Neural cell (in vitro differentiated cells): ENCODE data around the gene UVRAG. TPM values are rescaled to one million over a fixed set of nuclear protein-coding genes. Genes with fewer than 3 reads are reported as not detected.

Source experiments
- H2AFZ ChIP-seq: fragments of 200-600, 300-800 bp; sonication (generic), shearing (Covaris generic); 2 replicates; pipeline ENCODE4 v1.6.0; 2014; ENCODE audit warnings: low read depth, mild to moderate bottlenecking, antibody characterized with exemption, low read length, moderate library complexity
- H3F3A ChIP-seq: fragments of 200-600 bp; shearing (Covaris generic); 2 replicates; pipeline ENCODE4 v1.6.1; 2016; ENCODE audit warnings: mild to moderate bottlenecking, moderate library complexity, mixed read lengths, antibody characterized with exemption, low read length; ENCODE audit not compliant: insufficient read depth, poor library complexity, severe bottlenecking
- H3K27ac ChIP-seq: fragments of 200-600, 300-800 bp; sonication (generic), shearing (Covaris generic); 2 replicates; pipeline ENCODE4 v1.5.1; 2014; ENCODE audit warnings: mild to moderate bottlenecking, low read length, moderate library complexity
- H3K27me3 ChIP-seq: fragments of 300-800, 200-600 bp; sonication (generic), shearing (Covaris generic); 2 replicates; pipeline ENCODE4 v1.6.0; 2014; ENCODE audit warnings: mild to moderate bottlenecking, low read depth, low read length, moderate library complexity; ENCODE audit not compliant: insufficient read depth
- H3K36me3 ChIP-seq: fragments of 300-800, 200-600 bp; sonication (generic), shearing (Covaris generic); 2 replicates; pipeline ENCODE4 v1.5.1; 2014; ENCODE audit warnings: mild to moderate bottlenecking, antibody characterized with exemption, low read length, moderate library complexity; ENCODE audit not compliant: insufficient read depth
- H3K4me2 ChIP-seq: fragments of 300-800, 200-600 bp; sonication (generic), shearing (Covaris generic); 2 replicates; pipeline ENCODE4 v1.6.0; 2014; ENCODE audit warnings: mild to moderate bottlenecking, low read length
- H3K4me3 ChIP-seq: fragments of 300-800, 200-600 bp; sonication (generic), shearing (Covaris generic); 2 replicates; pipeline ENCODE4 v1.5.1; 2014; ENCODE audit warnings: mild to moderate bottlenecking, low read length, moderate library complexity
- H3K79me2 ChIP-seq: fragments of 200-600 bp; shearing (Covaris generic); replicated peaks from 2 replicates; pipeline ENCODE4 v1.6.0; 2014; ENCODE audit warnings: mild to moderate bottlenecking, low read length, moderate library complexity; ENCODE audit not compliant: insufficient read depth
- H3K9ac ChIP-seq: fragments of 300-800, 200-600 bp; sonication (generic), shearing (Covaris generic); 2 replicates; pipeline ENCODE4 v1.6.1; 2016; ENCODE audit warnings: mild to moderate bottlenecking, low read length, mixed read lengths
- H3K9me2 ChIP-seq: fragments of 200-600 bp; shearing (Covaris generic); 2 replicates; pipeline ENCODE4 v1.6.1; 2016; ENCODE audit warnings: mild to moderate bottlenecking, low read length, mixed read lengths; ENCODE audit not compliant: insufficient read depth
- H3K9me3 ChIP-seq: fragments of 200-600, 300-800 bp; sonication (generic), shearing (Covaris generic); 2 replicates; pipeline ENCODE4 v1.6.1; 2016; ENCODE audit warnings: mild to moderate bottlenecking, mixed run types, low read length, moderate library complexity, mixed read lengths
- H4K20me1 ChIP-seq: fragments of 200-600 bp; shearing (Covaris generic); 2 replicates; pipeline ENCODE4 v1.6.1; 2016; ENCODE audit warnings: mild to moderate bottlenecking, mixed run types; ENCODE audit not compliant: insufficient read depth
- EP300 ChIP-seq: fragments of 450-650 bp; conservative IDR thresholded peaks from 2 replicates; pipeline ENCODE4 v1.6.1; 2014; ENCODE audit warnings: antibody characterized with exemption, mild to moderate bottlenecking, moderate library complexity; ENCODE audit not compliant: poor library complexity, severe bottlenecking
- EZH2 ChIP-seq: fragments of 200-600, 300-800 bp; shearing (Covaris generic), sonication (generic); IDR thresholded peaks from 2 replicates; pipeline ENCODE4 v1.6.1; 2014; ENCODE audit warnings: antibody characterized with exemption, low read length, borderline replicate concordance, mild to moderate bottlenecking; ENCODE audit not compliant: insufficient read depth, poor library complexity, severe bottlenecking
- MXI1 ChIP-seq: fragments of 450-650 bp; conservative IDR thresholded peaks from 2 replicates; pipeline ENCODE4 v1.6.1; 2014; ENCODE audit warnings: antibody characterized with exemption, mild to moderate bottlenecking; ENCODE audit not compliant: poor library complexity, severe bottlenecking
- POLR2AphosphoS5 ChIP-seq: IDR thresholded peaks from 2 replicates; pipeline ENCODE4 v1.6.1; 2012
- RAD21 ChIP-seq: fragments of 450-650 bp; conservative IDR thresholded peaks from 2 replicates; pipeline ENCODE4 v1.6.1; 2014; ENCODE audit warnings: antibody characterized with exemption, mild to moderate bottlenecking, moderate library complexity
- REST ChIP-seq: IDR thresholded peaks from 2 replicates; pipeline ENCODE4 v1.6.1; 2012; ENCODE audit warnings: borderline replicate concordance
- SMC3 ChIP-seq: fragments of 450-650 bp; conservative IDR thresholded peaks from 2 replicates; pipeline ENCODE4 v1.6.1; 2014; ENCODE audit warnings: antibody characterized with exemption, mild to moderate bottlenecking, moderate library complexity; ENCODE audit not compliant: poor library complexity
- TAF1 ChIP-seq: IDR thresholded peaks from 2 replicates; pipeline ENCODE4 v1.6.1; 2012; ENCODE audit warnings: low read depth
- polyA plus RNA-seq: library from polyadenylated mRNA; depleted of rRNA; stranded (reverse); fragments of >200 nt; gene quantifications from 2 replicates; pipeline ENCODE4 v1.2.3, GENCODE V29; 2014
- TF ChIP-seq, protein P1 (sequence below): fragments of 450-650 bp; IDR thresholded peaks from 2 replicates; pipeline ENCODE4 v1.5.1; 2014; ENCODE audit warnings: antibody characterized with exemption, mild to moderate bottlenecking, moderate library complexity; ENCODE audit not compliant: poor library complexity, severe bottlenecking

The UVRAG gene
- polyA plus RNA-seq, 1 donor from 2014 or later, result 31.6 TPM

- Histone ChIP-seq H3K27me3 (no peaks in the 10 kb centered on the region), H2AFZ (no peak overlapping the region), H3K36me3 (no peaks in the 10 kb centered on the region), H3K79me2 (no peaks in the 10 kb centered on the region), H3K27ac (no peak overlapping the region), H3K4me2 (no peak overlapping the region), H4K20me1 (no peaks in the 10 kb centered on the region), H3K9ac (no peak overlapping the region), H3K9me2 (no peaks in the 10 kb centered on the region), H3K9me3 (no peaks in the 10 kb centered on the region), H3F3A (no peaks in the 10 kb centered on the region), H3K4me3 (no peak overlapping the region)
- TF ChIP-seq RAD21, result no peak
- TF ChIP-seq, protein P1, sequence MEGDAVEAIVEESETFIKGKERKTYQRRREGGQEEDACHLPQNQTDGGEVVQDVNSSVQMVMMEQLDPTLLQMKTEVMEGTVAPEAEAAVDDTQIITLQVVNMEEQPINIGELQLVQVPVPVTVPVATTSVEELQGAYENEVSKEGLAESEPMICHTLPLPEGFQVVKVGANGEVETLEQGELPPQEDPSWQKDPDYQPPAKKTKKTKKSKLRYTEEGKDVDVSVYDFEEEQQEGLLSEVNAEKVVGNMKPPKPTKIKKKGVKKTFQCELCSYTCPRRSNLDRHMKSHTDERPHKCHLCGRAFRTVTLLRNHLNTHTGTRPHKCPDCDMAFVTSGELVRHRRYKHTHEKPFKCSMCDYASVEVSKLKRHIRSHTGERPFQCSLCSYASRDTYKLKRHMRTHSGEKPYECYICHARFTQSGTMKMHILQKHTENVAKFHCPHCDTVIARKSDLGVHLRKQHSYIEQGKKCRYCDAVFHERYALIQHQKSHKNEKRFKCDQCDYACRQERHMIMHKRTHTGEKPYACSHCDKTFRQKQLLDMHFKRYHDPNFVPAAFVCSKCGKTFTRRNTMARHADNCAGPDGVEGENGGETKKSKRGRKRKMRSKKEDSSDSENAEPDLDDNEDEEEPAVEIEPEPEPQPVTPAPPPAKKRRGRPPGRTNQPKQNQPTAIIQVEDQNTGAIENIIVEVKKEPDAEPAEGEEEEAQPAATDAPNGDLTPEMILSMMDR, result no peak
- no peak for TF ChIP-seq POLR2AphosphoS5
Observed at GRCh38 chr11:75834728-75835127, 19.7 kb downstream of the UVRAG start.

GRCh38 chr11:75836417-75836816 lies 21.4 kb downstream of the UVRAG start:
- no peaks in the 10 kb centered on the region for H3K27me3 ChIP-seq
- H3K9me3 ChIP-seq, result no peaks in the 10 kb centered on the region
- H3K4me3 ChIP-seq, result no peak overlapping the region
- H2AFZ ChIP-seq, result no peak overlapping the region
- no peaks in the 10 kb centered on the region for H4K20me1 ChIP-seq
- H3K9ac ChIP-seq, result no peak overlapping the region
- no peaks in the 10 kb centered on the region for H3F3A ChIP-seq
- no peaks in the 10 kb centered on the region for H3K79me2 ChIP-seq
- H3K9me2 ChIP-seq, result no peaks in the 10 kb centered on the region
- H3K27ac ChIP-seq, result no peak overlapping the region
- H3K4me2 ChIP-seq, result no peak overlapping the region
- TF ChIP-seq SMC3 (no peak), RAD21 (no peak), MXI1 (no peak), POLR2AphosphoS5 (no peak), TAF1 (no peak), EZH2 (no peak), EP300 (no peak), REST (no peak)
- TF ChIP-seq, protein P1, result no peak
- H3K36me3 ChIP-seq, result no peaks in the 10 kb centered on the region
